Neuronal stem cell (in vitro differentiated cells): ENCODE results near the gene RAB11FIP4.

Source experiments
- DNase-seq: peaks from one replicate; pipeline ENCODE4 v3.0.0-alpha.2; 2013; ENCODE audit warnings: low spot score
- H2AFZ ChIP-seq: one replicate; pipeline ENCODE4 v1.6.1; 2013; ENCODE audit warnings: mild to moderate bottlenecking, low read length, inconsistent platforms
- H2AK5ac ChIP-seq: 2 replicates; pipeline ENCODE4 v1.6.1; 2013; ENCODE audit warnings: low read depth, mild to moderate bottlenecking, inconsistent platforms, low read length, moderate library complexity, mixed read lengths
- H2BK120ac ChIP-seq: 2 replicates; pipeline ENCODE4 v1.6.1; 2013; ENCODE audit warnings: low read depth, mild to moderate bottlenecking, inconsistent platforms, low read length, moderate library complexity, mixed read lengths
- H2BK12ac ChIP-seq: one replicate; pipeline ENCODE4 v1.6.1; 2013; ENCODE audit warnings: low read length, inconsistent platforms
- H2BK15ac ChIP-seq: 2 replicates; pipeline ENCODE4 v1.6.1; 2013; ENCODE audit warnings: mild to moderate bottlenecking, low read length, inconsistent platforms, mixed read lengths
- H2BK5ac ChIP-seq: one replicate; pipeline ENCODE4 v1.6.1; 2013; ENCODE audit warnings: inconsistent platforms, mild to moderate bottlenecking, low read length, moderate library complexity
- H3K14ac ChIP-seq: one replicate; pipeline ENCODE4 v1.6.1; 2013; ENCODE audit warnings: low read length, inconsistent platforms
- H3K18ac ChIP-seq: 2 replicates; pipeline ENCODE4 v1.6.1; 2013; ENCODE audit warnings: low read length, inconsistent platforms
- H3K23ac ChIP-seq: 2 replicates; pipeline ENCODE4 v1.6.1; 2013; ENCODE audit warnings: low read depth, mild to moderate bottlenecking, mixed read lengths, low read length, inconsistent platforms; ENCODE audit not compliant: poor library complexity
- H3K27ac ChIP-seq: replicated peaks from 3 replicates; pipeline ENCODE4 v1.5.1; 2013; ENCODE audit warnings: low read length, inconsistent platforms
- H3K27me3 ChIP-seq, 3 experiments: 2 replicates each; pipeline ENCODE4 v1.6.1; 2013; ENCODE audit warnings: low read length in 3 of 3, mild to moderate bottlenecking in 2 of 3, inconsistent platforms in 1 of 3, low read depth in 1 of 3, mixed read lengths in 1 of 3, moderate library complexity in 1 of 3; ENCODE audit not compliant: control insufficient read depth in 3 of 3, insufficient read depth in 3 of 3
- H3K36me3 ChIP-seq, 2 donors: replicated peaks in 1 of 2; 2 replicates each; pipeline ENCODE4 v1.6.1; 2013; ENCODE audit warnings: low read length in 2 of 2; ENCODE audit not compliant: control insufficient read depth in 2 of 2, insufficient read depth in 2 of 2
- H3K4ac ChIP-seq: 2 replicates; pipeline ENCODE4 v1.6.1; 2013; ENCODE audit warnings: inconsistent platforms, mild to moderate bottlenecking, low read length, moderate library complexity
- H3K4me1 ChIP-seq, 2 donors: 1 replicate in 1 of 2; 2 replicates in 1 of 2; pipeline ENCODE4 v1.6.1; 2013; ENCODE audit warnings: low read length in 2 of 2, low read depth in 1 of 2; ENCODE audit not compliant: control insufficient read depth in 2 of 2, insufficient read depth in 1 of 2
- H3K4me2 ChIP-seq: one replicate; pipeline ENCODE4 v1.6.1; 2013; ENCODE audit warnings: mild to moderate bottlenecking, low read length, inconsistent platforms; ENCODE audit not compliant: insufficient read depth, poor library complexity, severe bottlenecking
- H3K4me3 ChIP-seq, 2 donors: 2 replicates each; pipeline ENCODE4 v1.5.1; 2013; ENCODE audit warnings: low read length in 2 of 2, mild to moderate bottlenecking in 2 of 2, inconsistent platforms in 1 of 2, moderate library complexity in 1 of 2
- H3K79me1 ChIP-seq: one replicate; pipeline ENCODE4 v1.6.1; 2013; ENCODE audit warnings: low read depth, mild to moderate bottlenecking, inconsistent platforms, low read length, moderate library complexity
- H3K9ac ChIP-seq: one replicate; pipeline ENCODE4 v1.6.1; 2013; ENCODE audit warnings: mild to moderate bottlenecking, low read depth, low read length, inconsistent platforms; ENCODE audit not compliant: poor library complexity
- H3K9me3 ChIP-seq, 2 donors: replicated peaks in 1 of 2; 2 replicates each; pipeline versions ENCODE3 to v1.6.1; 2013; ENCODE audit warnings: low read length in 2 of 2, mild to moderate bottlenecking in 2 of 2, inconsistent platforms in 1 of 2, low read depth in 1 of 2, mixed read lengths in 1 of 2, moderate library complexity in 1 of 2; ENCODE audit not compliant: control insufficient read depth in 2 of 2, insufficient read depth in 1 of 2
- H4K8ac ChIP-seq: one replicate; pipeline ENCODE4 v1.6.1; 2013; ENCODE audit warnings: low read depth, mild to moderate bottlenecking, inconsistent platforms, low read length, moderate library complexity
- H4K91ac ChIP-seq: one replicate; pipeline ENCODE4 v1.6.1; 2013; ENCODE audit warnings: low read length, low read depth, mild to moderate bottlenecking, inconsistent platforms; ENCODE audit not compliant: poor library complexity
- WGBS, 2 donors: extraction: QIAGEN DNeasy Blood & Tissue Kit; methylation state at CpG; one replicate each; pipeline ENCODE4 v1.1.7; 2013; ENCODE audit warnings: missing lambda C conversion rate in 2 of 2, mixed read lengths in 1 of 2; ENCODE audit not compliant: insufficient read length in 2 of 2, insufficient replicate concordance in 1 of 2; ENCODE audit errors: extremely low coverage in 2 of 2; 5-methylcytosine and 5-hydroxymethylcytosine counted together

Gene RAB11FIP4

DNA sequence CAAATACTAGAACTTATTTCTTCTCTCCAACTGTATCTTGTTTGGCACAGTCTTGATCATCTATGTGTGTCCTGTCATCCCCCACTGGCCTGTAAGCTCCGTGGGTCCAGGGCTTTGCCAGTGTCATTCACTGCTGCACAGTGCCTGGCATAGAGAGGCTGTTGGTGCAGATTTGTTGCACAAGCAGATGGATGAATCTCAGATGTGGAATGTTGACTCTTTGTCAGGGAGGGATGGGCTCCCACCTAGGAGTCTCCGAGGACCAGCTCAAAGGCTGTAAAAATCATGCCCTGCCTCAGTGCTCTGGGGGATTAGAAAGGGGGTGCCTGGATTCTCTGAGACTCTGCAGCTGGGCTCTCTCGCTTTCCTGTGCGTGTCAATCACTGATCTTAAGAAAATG is 60.6 kb downstream of the RAB11FIP4 start:
- Histone ChIP-seq H2BK15ac (no peak overlapping the region), H4K8ac (no peak overlapping the region), H3K27me3 (no peaks in the 10 kb centered on the region), H3K27ac (no peak overlapping the region), H3K4ac (no peak overlapping the region), H2BK5ac (no peak overlapping the region), H2AFZ (no peak overlapping the region), H2AK5ac (no peak overlapping the region), H3K4me1 (peaks cover 0 to 6% of the 10 kb centered on the region in 2 donors), H3K4me2 (no peak overlapping the region), H2BK120ac (no peak overlapping the region), H3K23ac (no peak overlapping the region), H2BK12ac (no peak overlapping the region), H4K91ac (no peak overlapping the region), H3K79me1 (no peaks in the 10 kb centered on the region), H3K9ac (no peak overlapping the region), H3K18ac (no peak overlapping the region), H3K14ac (no peak overlapping the region), H3K4me3 (no peak overlapping the region), H3K9me3 (no peaks in the 10 kb centered on the region), H3K36me3 (no peaks in the 10 kb centered on the region)
- no CpG with 5 or more reads among the region's 4 CpGs for WGBS, 2 donors
- DNase-seq, result no peak

DNA sequence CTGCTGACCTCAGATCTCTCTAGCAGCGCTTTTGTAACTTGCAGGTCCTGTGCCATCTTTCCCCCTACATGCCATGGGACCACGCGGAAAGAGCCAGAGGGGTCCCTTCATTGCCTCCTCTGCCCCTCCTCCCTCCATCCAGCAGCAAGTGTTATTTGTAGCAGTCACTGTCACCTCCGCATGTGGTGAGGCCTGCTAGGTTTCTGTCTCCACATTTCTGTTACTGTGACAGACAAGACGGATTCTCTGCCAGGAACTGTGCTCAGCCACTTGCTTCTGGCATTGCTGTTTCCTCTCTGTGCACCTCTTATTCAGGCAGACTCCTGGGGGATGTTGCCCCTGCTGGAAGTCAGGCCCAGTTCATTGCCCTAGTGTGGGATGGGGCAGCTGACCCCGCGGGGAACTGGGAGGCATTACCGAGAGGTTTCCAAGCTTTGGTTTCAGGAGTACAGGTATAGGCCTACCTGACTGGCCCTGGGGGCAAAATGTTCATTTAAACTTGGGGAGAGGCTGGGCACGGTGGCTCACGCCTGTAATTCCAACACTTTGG is 61.2 kb downstream of the RAB11FIP4 start:
- H3K4ac ChIP-seq, result no peak overlapping the region
- no peak for DNase-seq
- WGBS, 2 donors, result no CpG with 5 or more reads among the region's 10 CpGs
- no peaks in the 10 kb centered on the region for H3K27me3 ChIP-seq
- no peak overlapping the region for H3K14ac ChIP-seq
- H3K9me3 ChIP-seq, result no peaks in the 10 kb centered on the region
- H2AK5ac ChIP-seq, result no peak overlapping the region
- no peak overlapping the region for H3K4me2 ChIP-seq
- no peak overlapping the region for H2BK5ac ChIP-seq
- H3K79me1 ChIP-seq, result no peaks in the 10 kb centered on the region
- H3K4me1 ChIP-seq, result peaks cover 0 to 6% of the 10 kb centered on the region in 2 donors
- no peaks in the 10 kb centered on the region for H3K36me3 ChIP-seq
- H3K23ac ChIP-seq, result no peak overlapping the region
- no peak overlapping the region for H4K91ac ChIP-seq
- no peak overlapping the region for H4K8ac ChIP-seq
- no peak overlapping the region for H2AFZ ChIP-seq
- H3K9ac ChIP-seq, result peak overlapping the region; percentile 14
- H3K27ac ChIP-seq, result no peak overlapping the region
- no peak overlapping the region for H3K4me3 ChIP-seq
- H2BK15ac ChIP-seq, result no peak overlapping the region
- no peak overlapping the region for H2BK120ac ChIP-seq
- no peak overlapping the region for H2BK12ac ChIP-seq
- peak overlapping the region; percentile 68 for H3K18ac ChIP-seq

DNA sequence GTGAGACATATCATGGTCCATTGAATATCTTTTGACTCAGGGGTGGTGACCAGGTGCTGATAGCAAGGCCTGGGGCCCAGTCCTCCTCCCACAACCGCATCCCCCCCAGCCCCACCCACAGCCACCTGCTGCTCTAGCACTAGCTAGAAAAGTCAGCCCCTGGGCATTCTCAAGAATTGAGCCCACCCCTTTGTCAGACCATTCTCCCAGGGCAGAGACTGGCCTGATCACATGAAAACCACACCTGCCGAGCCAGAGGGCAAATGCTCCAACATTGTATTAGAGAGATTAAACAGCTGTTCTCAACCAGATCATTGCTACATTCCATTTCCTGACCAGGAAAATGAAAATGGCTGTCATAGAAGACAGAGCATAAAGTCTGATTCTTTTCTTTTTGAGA is 62.4 kb downstream of the RAB11FIP4 start:
- no peak overlapping the region for H2BK12ac ChIP-seq
- H3K4me1 ChIP-seq, result peaks cover 0 to 6% of the 10 kb centered on the region in 2 donors
- no peak overlapping the region for H3K4ac ChIP-seq

DNA sequence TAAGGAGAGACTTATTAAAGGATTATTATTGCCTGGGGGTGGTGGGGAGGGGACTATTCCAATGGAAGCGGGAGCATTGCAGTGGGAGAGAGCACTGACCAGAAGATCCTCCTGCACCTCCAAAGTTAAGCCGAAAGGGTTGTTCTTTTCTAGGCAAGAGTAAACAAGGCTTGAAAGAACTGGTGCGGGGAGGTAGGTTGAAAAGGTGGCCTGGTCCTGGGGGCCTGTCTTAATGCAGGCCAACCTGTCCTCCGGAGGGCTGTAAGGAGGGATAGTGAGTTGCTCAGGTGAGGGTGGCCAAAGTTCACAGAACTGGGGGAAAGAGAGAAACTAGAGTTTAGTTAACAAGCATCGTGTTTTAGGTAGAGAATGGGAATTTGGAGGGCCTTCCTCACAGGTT is 65.3 kb downstream of the RAB11FIP4 start:
- no peak overlapping the region for H2AFZ ChIP-seq
- H2BK15ac ChIP-seq, result no peak overlapping the region
- peak overlapping the region; percentile 1 for H3K9ac ChIP-seq
- DNase-seq, result no peak
- H3K4ac ChIP-seq, result no peak overlapping the region
- H3K23ac ChIP-seq, result no peak overlapping the region
- no peak overlapping the region for H4K91ac ChIP-seq
- no peak overlapping the region for H2BK120ac ChIP-seq
- H3K36me3 ChIP-seq, result no peaks in the 10 kb centered on the region
- H2AK5ac ChIP-seq, result no peak overlapping the region
- no peak overlapping the region for H2BK12ac ChIP-seq
- H3K4me3 ChIP-seq, result no peak overlapping the region
- no peaks in the 10 kb centered on the region for H3K79me1 ChIP-seq
- no peak overlapping the region for H3K4me2 ChIP-seq
- no peak overlapping the region for H2BK5ac ChIP-seq
- no peak overlapping the region for H3K27ac ChIP-seq
- H3K27me3 ChIP-seq, result no peaks in the 10 kb centered on the region
- peak overlapping the region; percentile 36 for H3K18ac ChIP-seq
- H4K8ac ChIP-seq, result no peak overlapping the region
- no CpG with 5 or more reads among the region's 5 CpGs for WGBS, 2 donors
- no peak overlapping the region for H3K14ac ChIP-seq
- no peaks in the 10 kb centered on the region for H3K9me3 ChIP-seq
- H3K4me1 ChIP-seq, result peaks cover 0 to 6% of the 10 kb centered on the region in 2 donors

More for the DNA sequence above, 62.4 kb downstream of the RAB11FIP4 start:
- no peak overlapping the region for H3K9ac ChIP-seq
- no peaks in the 10 kb centered on the region for H3K9me3 ChIP-seq
- no peaks in the 10 kb centered on the region for H3K27me3 ChIP-seq
- no peaks in the 10 kb centered on the region for H3K79me1 ChIP-seq
- no peak overlapping the region for H4K91ac ChIP-seq
- H2BK15ac ChIP-seq, result no peak overlapping the region
- H2BK5ac ChIP-seq, result no peak overlapping the region
- H3K4me2 ChIP-seq, result no peak overlapping the region
- no peak overlapping the region for H2AK5ac ChIP-seq
- H3K36me3 ChIP-seq, result no peaks in the 10 kb centered on the region
- no peak overlapping the region for H3K14ac ChIP-seq
- no peak overlapping the region for H4K8ac ChIP-seq
- no peak for DNase-seq
- H3K23ac ChIP-seq, result no peak overlapping the region
- no CpG with 5 or more reads among the region's 2 CpGs for WGBS, 2 donors
- H3K18ac ChIP-seq, result no peak overlapping the region
- H3K4me3 ChIP-seq, result no peak overlapping the region
- no peak overlapping the region for H2BK120ac ChIP-seq
- H3K27ac ChIP-seq, result no peak overlapping the region
- no peak overlapping the region for H2AFZ ChIP-seq
